Liver (tissue), 2 donors: ENCODE results near the gene HERPUD2.

Source experiments
- CTCF ChIP-seq: fragments of 150-350 bp; IDR thresholded peaks from 2 replicates; pipeline ENCODE4 v1.5.1; 2017; ENCODE audit warnings: improper control_type of control experiment, low read depth, low read length; ENCODE audit not compliant: missing input control
- MAX ChIP-seq: IDR thresholded peaks from 2 replicates; pipeline ENCODE4 v1.6.1; 2016; ENCODE audit warnings: antibody characterized with exemption
- REST ChIP-seq: IDR thresholded peaks from 2 replicates; pipeline ENCODE4 v1.6.1; 2016; ENCODE audit warnings: antibody characterized with exemption, mild to moderate bottlenecking
- donor health status: healthy.

GRCh38 chr7:35712563-35713226 lies 17.8 kb upstream of the HERPUD2 start:
- TF ChIP-seq REST = no peak
- no peak for TF ChIP-seq CTCF
- TF ChIP-seq MAX = no peak
